A549 (cell line): ENCODE measurements around the gene NDUFB10. TPM values are rescaled to one million over a fixed set of nuclear protein-coding genes. Genes with fewer than 3 reads are reported as not detected.

Source experiments
- ATAC-seq, 2 experiments: fragments of 200-7000 bp in 1 of 2; fragments of >200 bp in 1 of 2; cut with Nextera tagmentation in 1 of 2; cut with Tn5 transposase in 1 of 2; 3 replicates each; pipeline versions ENCODE4 v1.8.0 to v1.9.1; 2018 to 2020; ENCODE audit warnings: mild to moderate bottlenecking in 1 of 2, moderate library complexity in 1 of 2
- CTCF ChIA-PET: fragments of 300-600 bp; sonication (Branson Sonifier 250); formaldehyde crosslinking; extraction: SDS; loops from one replicate; lab custom pipeline; 2021; ENCODE audit warnings: antibody characterized with exemption, inconsistent platforms; lab: Yijun Ruan, JAX
- POLR2A ChIA-PET: fragments of 350-600 bp; formaldehyde crosslinking; extraction: SDS; loops from one replicate; lab custom pipeline; 2021; ENCODE audit warnings: antibody characterized with exemption, inconsistent platforms; lab: Yijun Ruan, JAX
- DNase-seq, 2 experiments: peaks; one replicate each; pipeline versions ENCODE4 v3.0.0 to v3.0.0-alpha.2; 2011 to 2016; ENCODE audit warnings: low read depth in 1 of 2, low spot score in 1 of 2
- FAIRE-seq: peaks from 2 replicates; lab custom pipeline; 2011; peaks lifted over from hg19 to GRCh38; lab: Jason Lieb, UNC
- H3K27ac ChIP-seq, 2 experiments: fragments of >200 bp; sonication (Bioruptor Twin); formaldehyde crosslinking; 3 replicates each; pipeline ENCODE4 v1.5.1; 2016 to 2017
- H3K4me1 ChIP-seq: fragments of >200 bp; sonication (Bioruptor Twin); formaldehyde crosslinking; 3 replicates; pipeline ENCODE4 v1.6.1; 2016
- H3K4me2 ChIP-seq: fragments of >200 bp; sonication (Bioruptor Twin); formaldehyde crosslinking; 3 replicates; pipeline ENCODE4 v1.6.1; 2016
- H3K4me3 ChIP-seq: fragments of >200 bp; sonication (Bioruptor Twin); formaldehyde crosslinking; 3 replicates; pipeline ENCODE4 v1.5.1; 2016
- H3K9me3 ChIP-seq: fragments of >200 bp; sonication (Bioruptor Twin); formaldehyde crosslinking; 3 replicates; pipeline ENCODE4 v1.6.1; 2016
- CEBPB ChIP-seq, 2 experiments: fragments of >200 bp in 1 of 2; sonication (Bioruptor Twin) in 1 of 2; formaldehyde crosslinking in 1 of 2; IDR thresholded peaks; 2 replicates each; pipeline ENCODE4 v1.6.1; 2012 to 2016
- CHD2 ChIP-seq: fragments of 150-350 bp; IDR thresholded peaks from 2 replicates; pipeline ENCODE4 v1.6.1; 2014; ENCODE audit warnings: low read length; ENCODE audit not compliant: partially characterized antibody
- ESRRA ChIP-seq: fragments of 150-350 bp; IDR thresholded peaks from 2 replicates; pipeline ENCODE4 v1.6.1; 2014; ENCODE audit warnings: mild to moderate bottlenecking, low read length, borderline replicate concordance
- FOSB ChIP-seq: fragments of 250-450 bp; sonication (Bioruptor Pico); IDR thresholded peaks from 2 replicates; pipeline ENCODE4 v1.5.0; 2020; ENCODE audit warnings: mild to moderate bottlenecking, moderate library complexity
- HOXA7 ChIP-seq: fragments of 250-450 bp; sonication (Bioruptor Pico); IDR thresholded peaks from 2 replicates; pipeline ENCODE4 v1.5.0; 2020; ENCODE audit warnings: mild to moderate bottlenecking, moderate library complexity
- HOXB13 ChIP-seq: fragments of 250-450 bp; sonication (Bioruptor Pico); IDR thresholded peaks from 2 replicates; pipeline ENCODE4 v1.5.0; 2020; ENCODE audit warnings: low read depth, mild to moderate bottlenecking, moderate library complexity
- JUN ChIP-seq, 2 experiments: fragments of >200 bp; sonication (Bioruptor Twin); formaldehyde crosslinking; IDR thresholded peaks; 2 replicates in 1 of 2; 3 replicates in 1 of 2; pipeline ENCODE4 v1.6.1; 2016 to 2017
- KDM5A ChIP-seq: fragments of 200-600 bp; sonication (generic); IDR thresholded peaks from 2 replicates; pipeline ENCODE4 v1.6.1; 2016; ENCODE audit warnings: antibody characterized with exemption, mild to moderate bottlenecking
- NPAS2 ChIP-seq: fragments of 250-450 bp; sonication (Bioruptor Pico); IDR thresholded peaks from 2 replicates; pipeline ENCODE4 v1.8.0; 2022; ENCODE audit warnings: mild to moderate bottlenecking, moderate library complexity, borderline replicate concordance
- PHF8 ChIP-seq: fragments of 200-600 bp; sonication (generic); IDR thresholded peaks from 2 replicates; pipeline ENCODE4 v1.6.1; 2016; ENCODE audit warnings: low read depth, mild to moderate bottlenecking, antibody characterized with exemption, moderate library complexity, borderline replicate concordance
- RAD21 ChIP-seq, 2 experiments: fragments of >200 bp in 1 of 2; sonication (Bioruptor Twin) in 1 of 2; formaldehyde crosslinking in 1 of 2; IDR thresholded peaks in 1 of 2; conservative IDR thresholded peaks in 1 of 2; 2 replicates in 1 of 2; 3 replicates in 1 of 2; pipeline ENCODE4 v1.6.1; 2012 to 2018; ENCODE audit warnings: inconsistent platforms in 1 of 2
- RNF2 ChIP-seq: fragments of 200-600 bp; sonication (generic); IDR thresholded peaks from 2 replicates; pipeline ENCODE4 v1.6.1; 2016; ENCODE audit warnings: low read depth, mild to moderate bottlenecking, antibody characterized with exemption, moderate library complexity, borderline replicate concordance
- WGBS: methylation state at CpG from one replicate; pipeline ENCODE4 v1.1.6; 2017; ENCODE audit errors: missing lambda C conversion rate; 5-methylcytosine and 5-hydroxymethylcytosine counted together
- polyA plus RNA-seq, 4 experiments: library from polyadenylated mRNA; depleted of rRNA in 3 of 4; stranded (reverse); fragments of >200 nt; fragmentation: RNase III in 1 of 4; extraction: RNeasy Plus Mini Kit Qiagen cat#74134 plus additional on column Dnase treatment in 1 of 4; gene quantifications; 2 replicates in 3 of 4; 3 replicates in 1 of 4; pipeline ENCODE4 v1.2.3, GENCODE V29; 2011 to 2017
- TF ChIP-seq, protein P1 (sequence below): fragments of >200 bp; sonication (Bioruptor Twin); formaldehyde crosslinking; IDR thresholded peaks from 3 replicates; pipeline ENCODE4 v1.6.1; 2016
- TF ChIP-seq, protein P2 (sequence below): IDR thresholded peaks from 2 replicates; pipeline ENCODE4 v1.6.1; 2012
- TF ChIP-seq, protein P3 (sequence below): IDR thresholded peaks from 2 replicates; pipeline ENCODE4 v1.6.1; 2012
- TF ChIP-seq, protein P4 (sequence below): IDR thresholded peaks from 2 replicates; pipeline ENCODE4 v1.6.1; 2012; ENCODE audit warnings: low read depth, borderline replicate concordance
- TF ChIP-seq, protein P5 (sequence below): fragments of >200 bp; sonication (Bioruptor Twin); formaldehyde crosslinking; IDR thresholded peaks from 3 replicates; pipeline ENCODE4 v1.5.1; 2016

NDUFB10 gene
- polyA plus RNA-seq, 2 of the 4 experiments (the other 2 are of a cell fraction): 198 to 389 TPM

DNA sequence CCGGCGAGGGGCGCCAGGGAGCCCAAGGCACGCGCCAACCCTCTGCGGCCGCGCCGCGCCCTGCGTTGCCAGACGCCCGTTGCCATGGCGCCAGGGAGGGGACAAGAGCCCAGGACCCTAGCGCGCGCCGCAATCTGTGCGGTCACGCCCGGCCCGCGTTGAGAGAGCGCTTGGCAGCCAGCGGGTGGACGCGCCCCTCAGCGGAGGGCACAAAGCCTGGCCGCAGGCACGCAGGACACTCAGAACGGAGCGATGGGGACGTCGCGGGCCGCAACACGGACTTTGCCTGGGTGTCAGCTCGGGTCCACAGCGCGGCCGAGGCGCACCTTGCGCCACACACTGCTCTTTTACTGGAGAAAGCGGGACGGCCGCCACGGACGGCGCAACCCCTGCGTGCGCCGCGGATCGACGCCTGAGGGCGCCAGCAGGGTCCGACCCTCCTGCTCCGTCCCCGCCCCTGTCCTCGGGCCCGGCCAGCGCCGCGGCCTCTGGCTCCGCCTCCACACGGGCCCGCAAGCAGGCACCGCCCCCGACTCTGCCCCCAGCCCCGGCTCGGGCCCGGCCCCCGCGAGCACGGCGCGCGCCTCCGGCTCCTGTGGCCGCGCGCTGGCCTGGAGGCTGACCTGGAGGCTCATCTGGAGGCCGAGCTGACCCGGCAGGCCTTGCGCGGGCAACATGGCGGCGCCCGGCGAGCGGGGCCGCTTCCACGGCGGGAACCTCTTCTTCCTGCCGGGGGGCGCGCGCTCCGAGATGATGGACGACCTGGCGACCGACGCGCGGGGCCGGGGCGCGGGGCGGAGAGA is 24.4 kb downstream of the NDUFB10 start, which contains the start of gene GFER (continued):
- TF ChIP-seq RNF2: peak; percentile 66; the same call in 1 of the 2 replicates
- TF ChIP-seq, all 56 proteins: peak for 24

DNA sequence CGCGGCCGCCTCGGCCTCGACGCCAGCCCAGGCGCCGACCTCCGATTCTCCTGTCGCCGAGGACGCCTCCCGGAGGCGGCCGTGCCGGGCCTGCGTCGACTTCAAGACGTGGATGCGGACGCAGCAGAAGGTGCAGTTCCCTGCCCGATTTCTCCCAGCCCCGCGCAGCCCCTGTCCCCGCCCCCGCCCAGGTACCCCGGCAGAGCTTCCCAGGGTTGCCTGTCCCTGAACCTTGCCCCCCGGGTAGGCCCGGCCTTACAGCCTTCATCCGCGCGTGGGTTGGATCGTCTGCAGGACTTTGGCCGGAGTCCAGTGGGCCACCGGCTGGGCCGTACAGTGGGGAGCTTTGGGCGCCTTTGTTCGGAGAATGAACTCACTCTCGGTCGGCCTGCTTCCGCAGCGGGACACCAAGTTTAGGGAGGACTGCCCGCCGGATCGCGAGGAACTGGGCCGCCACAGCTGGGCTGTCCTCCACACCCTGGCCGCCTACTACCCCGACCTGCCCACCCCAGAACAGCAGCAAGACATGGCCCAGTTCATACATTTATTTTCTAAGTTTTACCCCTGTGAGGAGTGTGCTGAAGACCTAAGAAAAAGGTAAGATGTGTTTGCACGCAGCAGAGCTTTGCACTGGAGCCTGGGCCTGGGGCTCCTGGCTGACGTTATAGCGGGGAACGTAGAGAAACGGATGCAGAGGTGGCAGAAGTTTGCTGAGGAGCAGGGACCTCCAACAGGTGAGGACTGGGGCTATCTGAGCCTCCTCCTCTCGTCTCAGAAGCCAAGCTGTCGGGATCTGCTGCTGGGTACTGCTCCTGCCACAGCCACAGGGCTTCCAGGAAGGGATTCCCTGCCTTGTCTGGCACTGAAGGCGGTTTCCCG is 25.2 kb downstream of the NDUFB10 start:
- peak overlapping the region; percentile 88 for H3K4me2 ChIP-seq
- DNase-seq (no peak), FAIRE-seq (no peak), ATAC-seq (peak; percentile 7 to 9; a peak in 3 of 6 replicates)
- peaks cover 45% of the 10 kb centered on the region for H3K4me1 ChIP-seq
- POLR2A ChIA-PET: interaction anchor here (0.6 to 5.4 kb wide), 6 partner anchors 13 to 604 kb away, joined by 3 to 50 read pairs (median 3); partner anchors contain the start of genes RPS2, TBL3 and TRAF7
- WGBS: 10% methylated on average over 51 of the region's 58 CpGs
- no peaks in the 10 kb centered on the region for H3K9me3 ChIP-seq
- H3K4me3 ChIP-seq: peak overlapping the region; percentile 67
- no peak for TF ChIP-seq RNF2
- TF ChIP-seq KDM5A: peak; percentile 56; the same call in 1 of the 2 replicates
- TF ChIP-seq, protein P1, sequence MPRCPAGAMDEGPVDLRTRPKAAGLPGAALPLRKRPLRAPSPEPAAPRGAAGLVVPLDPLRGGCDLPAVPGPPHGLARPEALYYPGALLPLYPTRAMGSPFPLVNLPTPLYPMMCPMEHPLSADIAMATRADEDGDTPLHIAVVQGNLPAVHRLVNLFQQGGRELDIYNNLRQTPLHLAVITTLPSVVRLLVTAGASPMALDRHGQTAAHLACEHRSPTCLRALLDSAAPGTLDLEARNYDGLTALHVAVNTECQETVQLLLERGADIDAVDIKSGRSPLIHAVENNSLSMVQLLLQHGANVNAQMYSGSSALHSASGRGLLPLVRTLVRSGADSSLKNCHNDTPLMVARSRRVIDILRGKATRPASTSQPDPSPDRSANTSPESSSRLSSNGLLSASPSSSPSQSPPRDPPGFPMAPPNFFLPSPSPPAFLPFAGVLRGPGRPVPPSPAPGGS: no peak
- peak in 1 of 2 experiments; percentile 1; a peak in 2 of 5 replicates for TF ChIP-seq JUN (IDR thresholded peaks at IDR 0.05)
- TF ChIP-seq PHF8: peak; percentile 96; the same call in 1 of the 2 replicates
- H3K27ac ChIP-seq: peak overlapping the region; percentile 86 to 94
- CTCF ChIA-PET: interaction anchor here (0.6 to 19.7 kb wide), 5 partner anchors 9 to 156 kb away, joined by 3 to 196 read pairs (median 3); partner anchors contain the start of gene ZNF598

DNA sequence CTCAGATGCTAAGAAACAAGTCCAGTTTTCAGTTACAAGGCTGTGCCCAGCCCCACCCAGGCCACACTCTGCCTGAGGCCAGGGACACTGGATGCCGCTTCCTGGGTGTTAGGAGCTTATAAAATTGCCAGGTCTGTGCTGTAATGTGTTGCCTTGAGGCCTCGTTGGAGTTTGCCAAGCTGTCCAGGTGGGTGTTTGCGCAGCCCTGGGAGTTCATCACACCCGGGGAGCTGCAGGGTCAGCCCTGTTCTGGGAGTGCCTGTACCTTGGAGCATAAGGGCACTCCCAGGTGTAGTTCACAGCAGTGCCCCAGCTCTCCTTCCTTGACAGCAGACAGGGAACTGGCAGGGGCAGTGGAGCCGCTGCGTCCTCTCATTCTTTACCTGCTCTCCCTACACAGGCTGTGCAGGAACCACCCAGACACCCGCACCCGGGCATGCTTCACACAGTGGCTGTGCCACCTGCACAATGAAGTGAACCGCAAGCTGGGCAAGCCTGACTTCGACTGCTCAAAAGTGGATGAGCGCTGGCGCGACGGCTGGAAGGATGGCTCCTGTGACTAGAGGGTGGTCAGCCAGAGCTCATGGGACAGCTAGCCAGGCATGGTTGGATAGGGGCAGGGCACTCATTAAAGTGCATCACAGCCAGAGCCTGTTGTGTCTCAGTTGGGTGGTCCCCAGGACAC is 26.3 kb downstream of the NDUFB10 start:
- Histone ChIP-seq H3K27ac (peak overlapping the region in 1 of 2 experiments; percentile 94; a peak in 3 of 6 replicates), H3K9me3 (no peaks in the 10 kb centered on the region), H3K4me1 (peaks cover 49% of the 10 kb centered on the region), H3K4me3 (peak overlapping the region; percentile 67), H3K4me2 (peak overlapping the region; percentile 88)
- TF ChIP-seq, protein P2, sequence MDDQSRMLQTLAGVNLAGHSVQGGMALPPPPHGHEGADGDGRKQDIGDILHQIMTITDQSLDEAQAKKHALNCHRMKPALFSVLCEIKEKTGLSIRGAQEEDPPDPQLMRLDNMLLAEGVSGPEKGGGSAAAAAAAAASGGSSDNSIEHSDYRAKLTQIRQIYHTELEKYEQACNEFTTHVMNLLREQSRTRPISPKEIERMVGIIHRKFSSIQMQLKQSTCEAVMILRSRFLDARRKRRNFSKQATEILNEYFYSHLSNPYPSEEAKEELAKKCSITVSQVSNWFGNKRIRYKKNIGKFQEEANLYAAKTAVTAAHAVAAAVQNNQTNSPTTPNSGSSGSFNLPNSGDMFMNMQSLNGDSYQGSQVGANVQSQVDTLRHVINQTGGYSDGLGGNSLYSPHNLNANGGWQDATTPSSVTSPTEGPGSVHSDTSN: 0 out of 2 replicates have a peak, but pooled peaks have one; percentile 26
- no peak for TF ChIP-seq CHD2
- ChIA-PET CTCF (interaction anchor here (2.4 to 19.7 kb wide), 2 partner anchors 19 to 155 kb away, joined by 10 to 196 read pairs; partner anchors contain the start of gene ZNF598), POLR2A (interaction anchor here (5.4 kb wide), 1 partner anchor 20 kb away, joined by 50 read pairs; the partner anchor contains the start of gene RPS2)
- WGBS: 90% methylated on average over 14 of the region's 14 CpGs
- DNase-seq: no peak
- ATAC-seq: no peak
- no peak for FAIRE-seq

DNA sequence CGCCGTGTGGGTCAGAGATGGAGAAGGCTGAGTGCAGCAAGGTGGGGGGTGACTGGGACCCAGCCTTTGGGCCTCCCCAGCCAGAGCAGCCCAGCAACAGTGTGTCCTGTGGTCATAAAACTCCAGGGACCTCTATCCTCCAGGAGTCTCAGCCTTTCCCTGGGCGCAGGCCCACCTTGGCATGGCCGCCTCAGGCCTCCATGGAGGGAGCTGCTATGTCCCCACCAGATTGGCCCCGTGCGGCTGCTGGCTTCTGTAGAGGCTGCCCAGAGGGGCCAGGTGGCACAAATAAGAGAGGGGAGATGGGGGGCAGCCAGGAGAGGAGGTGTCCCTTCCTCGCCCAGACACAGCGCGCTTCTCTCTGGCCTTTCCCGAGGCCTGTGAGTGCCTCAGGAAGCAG is 27.9 kb downstream of the NDUFB10 start:
- ChIA-PET CTCF (interaction anchor here (0.8 to 19.7 kb wide), 4 partner anchors 10 to 153 kb away, joined by 3 to 196 read pairs (median 5); partner anchors contain the start of gene ZNF598), POLR2A (interaction anchor here (1.5 kb wide), 1 partner anchor 22 kb away, joined by 9 read pairs; the partner anchor contains the start of gene RPS2)
- WGBS: 88% methylated on average over 7 of the region's 10 CpGs
- no peak for ATAC-seq
- Histone ChIP-seq H3K9me3 (no peaks in the 10 kb centered on the region), H3K4me2 (no peak overlapping the region), H3K27ac (0 out of 6 replicates have a peak overlapping the region, but pooled peaks of 1 of the 2 experiments have one; percentile 4), H3K4me1 (peaks cover 54% of the 10 kb centered on the region), H3K4me3 (no peak overlapping the region)
- no peak for DNase-seq
- FAIRE-seq: no peak
- TF ChIP-seq ESRRA (no peak), HOXA7 (CRISPR knock-in tag) (no peak), HOXB13 (CRISPR knock-in tag) (no peak), RAD21 (conservative IDR thresholded peaks at IDR 0.05 in 1 of 2, IDR thresholded peaks at IDR 0.05 in 1 of 2) (no peak), FOSB (no peak), CEBPB (IDR thresholded peaks at IDR 0.05) (no peak), NPAS2 (no peak)
- TF ChIP-seq, protein P3, sequence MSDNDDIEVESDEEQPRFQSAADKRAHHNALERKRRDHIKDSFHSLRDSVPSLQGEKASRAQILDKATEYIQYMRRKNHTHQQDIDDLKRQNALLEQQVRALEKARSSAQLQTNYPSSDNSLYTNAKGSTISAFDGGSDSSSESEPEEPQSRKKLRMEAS: no peak
- TF ChIP-seq, protein P2: no peak
- TF ChIP-seq, protein P4, sequence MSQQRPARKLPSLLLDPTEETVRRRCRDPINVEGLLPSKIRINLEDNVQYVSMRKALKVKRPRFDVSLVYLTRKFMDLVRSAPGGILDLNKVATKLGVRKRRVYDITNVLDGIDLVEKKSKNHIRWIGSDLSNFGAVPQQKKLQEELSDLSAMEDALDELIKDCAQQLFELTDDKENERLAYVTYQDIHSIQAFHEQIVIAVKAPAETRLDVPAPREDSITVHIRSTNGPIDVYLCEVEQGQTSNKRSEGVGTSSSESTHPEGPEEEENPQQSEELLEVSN: no peak
- TF ChIP-seq, protein P5, sequence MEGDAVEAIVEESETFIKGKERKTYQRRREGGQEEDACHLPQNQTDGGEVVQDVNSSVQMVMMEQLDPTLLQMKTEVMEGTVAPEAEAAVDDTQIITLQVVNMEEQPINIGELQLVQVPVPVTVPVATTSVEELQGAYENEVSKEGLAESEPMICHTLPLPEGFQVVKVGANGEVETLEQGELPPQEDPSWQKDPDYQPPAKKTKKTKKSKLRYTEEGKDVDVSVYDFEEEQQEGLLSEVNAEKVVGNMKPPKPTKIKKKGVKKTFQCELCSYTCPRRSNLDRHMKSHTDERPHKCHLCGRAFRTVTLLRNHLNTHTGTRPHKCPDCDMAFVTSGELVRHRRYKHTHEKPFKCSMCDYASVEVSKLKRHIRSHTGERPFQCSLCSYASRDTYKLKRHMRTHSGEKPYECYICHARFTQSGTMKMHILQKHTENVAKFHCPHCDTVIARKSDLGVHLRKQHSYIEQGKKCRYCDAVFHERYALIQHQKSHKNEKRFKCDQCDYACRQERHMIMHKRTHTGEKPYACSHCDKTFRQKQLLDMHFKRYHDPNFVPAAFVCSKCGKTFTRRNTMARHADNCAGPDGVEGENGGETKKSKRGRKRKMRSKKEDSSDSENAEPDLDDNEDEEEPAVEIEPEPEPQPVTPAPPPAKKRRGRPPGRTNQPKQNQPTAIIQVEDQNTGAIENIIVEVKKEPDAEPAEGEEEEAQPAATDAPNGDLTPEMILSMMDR: no peak
